GM19468 (cell line): ENCODE measurements around the gene RFX5.

ENCODE experiments used
- ATAC-seq: cut with Tn5 transposase; IDR thresholded peaks from one replicate; pipeline ENCODE4 v1.9.1; 2021; ENCODE audit warnings: mild to moderate bottlenecking, moderate library complexity, moderate number of reproducible peaks; ENCODE audit not compliant: unreplicated experiment; ENCODE audit errors: extremely low read depth

The RFX5 gene

DNA sequence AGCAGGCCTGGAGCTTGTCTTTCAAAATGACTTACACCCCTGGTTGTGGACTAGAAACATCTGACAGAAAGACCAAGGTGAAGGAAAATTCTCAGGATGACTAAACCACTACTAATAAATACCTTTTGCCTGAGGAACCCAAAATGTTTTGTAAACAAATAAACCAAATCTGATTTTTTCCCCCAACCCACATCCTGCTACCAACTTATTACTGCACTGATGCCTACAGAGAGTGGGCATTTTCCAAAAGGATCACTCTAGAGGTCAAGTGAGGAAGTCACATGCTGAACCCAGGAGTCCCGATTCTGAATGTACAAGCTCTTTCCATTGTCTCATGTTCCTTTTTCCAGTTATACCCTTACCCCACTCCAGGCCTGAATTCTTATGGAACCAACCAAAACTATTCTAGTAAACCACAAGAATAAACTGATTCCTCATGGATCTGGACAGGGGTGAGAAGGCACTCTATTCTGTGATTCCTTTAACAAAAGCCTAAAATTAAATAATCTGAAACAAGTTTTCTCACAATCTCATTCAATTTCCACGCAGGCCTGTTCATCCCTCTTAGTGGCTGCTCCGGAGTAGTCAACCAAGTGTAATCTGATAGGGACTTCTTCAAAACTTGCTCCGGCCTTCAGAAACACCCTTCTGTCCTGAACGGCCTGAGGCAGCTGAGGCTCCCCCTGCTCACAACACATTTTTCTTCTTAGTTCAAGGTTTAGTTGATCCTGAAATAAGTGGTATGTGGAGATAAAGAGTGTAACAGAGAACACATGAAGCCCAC is 21.2 kb downstream of the RFX5 start:
- no peak for ATAC-seq

DNA sequence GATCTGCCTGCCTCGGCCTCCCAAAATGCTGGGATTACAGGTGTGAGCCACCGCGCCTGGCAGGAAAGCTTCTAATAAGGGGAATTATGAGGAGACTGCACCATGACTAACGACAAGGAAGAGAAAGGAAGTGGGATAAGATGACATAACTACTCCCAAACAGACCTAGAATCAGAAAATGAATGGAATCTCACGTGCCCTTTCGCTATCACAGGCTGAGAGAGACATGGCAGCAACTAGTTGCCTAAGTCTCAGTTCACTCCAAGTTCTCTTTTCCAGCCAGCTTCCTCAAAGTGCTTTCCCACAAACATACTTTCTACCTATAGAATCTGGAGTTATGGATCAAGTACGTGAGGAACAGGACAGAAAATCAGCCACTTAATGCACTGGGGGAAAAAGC is 21.8 kb downstream of the RFX5 start:
- ATAC-seq: no peak

DNA sequence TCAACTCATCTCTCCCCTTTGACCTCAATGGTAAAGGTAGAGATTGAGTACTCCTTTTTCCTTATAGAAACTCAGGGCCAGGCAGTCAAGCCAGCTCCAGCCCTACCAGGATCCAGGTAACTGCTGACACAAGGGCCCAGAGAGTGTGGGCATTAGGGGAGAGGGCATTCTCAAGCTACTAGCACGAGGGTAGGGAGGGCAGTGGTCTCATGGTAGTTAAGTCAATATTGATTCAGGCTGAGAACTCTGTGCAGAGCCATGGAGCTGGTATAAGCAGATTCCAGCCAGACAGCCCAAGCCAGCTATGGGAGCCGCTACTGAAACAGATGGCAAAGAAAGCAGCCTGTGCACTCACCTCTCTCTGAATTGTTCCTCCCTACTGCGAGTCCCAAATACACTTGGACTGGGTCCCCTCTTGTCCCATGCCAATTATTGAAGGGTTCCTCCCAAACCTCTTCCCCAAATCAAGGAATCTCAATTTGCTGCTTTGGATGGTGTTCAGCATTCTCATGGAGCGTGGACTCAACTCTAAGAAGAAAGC is 22.6 kb downstream of the RFX5 start:
- no peak for ATAC-seq

DNA sequence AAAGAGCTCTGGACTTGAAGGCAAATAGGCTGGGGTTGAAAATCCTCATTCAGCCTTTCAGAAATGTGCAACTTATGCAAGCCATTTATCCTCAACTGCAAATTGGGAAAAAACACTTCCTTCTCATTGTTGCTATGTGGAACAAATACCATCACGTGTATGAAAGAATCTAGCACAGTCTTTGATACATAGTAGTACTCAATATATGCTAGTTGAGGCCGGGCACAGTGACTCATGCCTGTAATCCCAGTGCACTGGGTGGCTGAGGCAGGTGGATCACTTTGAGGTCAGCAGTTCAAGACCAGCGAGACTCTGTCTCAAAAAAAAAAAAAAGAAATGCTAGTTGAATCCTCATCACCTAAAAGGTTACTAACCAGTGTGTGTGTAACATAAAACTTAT is 28.1 kb downstream of the RFX5 start:
- no peak for ATAC-seq

DNA sequence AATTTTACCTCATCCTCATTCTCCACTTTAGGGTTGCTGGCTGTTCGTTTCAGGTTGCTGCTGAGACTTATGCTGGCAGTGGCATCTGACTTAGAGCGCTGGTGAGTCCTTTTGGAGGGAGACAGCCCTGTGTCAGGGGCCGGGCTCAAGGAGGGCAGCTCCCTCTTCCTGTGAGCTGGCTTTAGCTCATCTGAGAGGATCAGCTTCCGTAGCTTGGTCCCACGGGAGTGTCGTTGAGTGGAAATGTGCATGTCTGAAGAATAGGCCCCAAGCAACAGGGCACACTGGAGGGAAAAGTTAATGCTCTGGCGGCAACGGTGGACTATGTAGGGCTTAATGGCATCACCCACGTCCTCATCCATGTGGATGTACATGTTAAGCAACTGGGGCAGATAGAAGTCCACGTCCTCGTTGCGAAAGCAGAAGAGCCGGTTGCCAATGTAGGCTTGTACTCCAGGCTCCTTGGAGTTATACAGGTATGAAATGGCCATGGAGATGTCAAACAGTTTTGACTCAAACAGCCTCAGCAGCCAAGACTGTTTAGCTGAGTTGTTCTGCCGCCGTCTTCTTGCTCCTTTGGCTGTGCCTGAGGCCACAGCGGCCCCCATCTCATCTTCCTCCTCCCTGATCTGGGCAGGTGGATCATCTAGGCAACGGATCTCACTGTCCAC is 31.4 kb downstream of the RFX5 start:
- no peak for ATAC-seq

DNA sequence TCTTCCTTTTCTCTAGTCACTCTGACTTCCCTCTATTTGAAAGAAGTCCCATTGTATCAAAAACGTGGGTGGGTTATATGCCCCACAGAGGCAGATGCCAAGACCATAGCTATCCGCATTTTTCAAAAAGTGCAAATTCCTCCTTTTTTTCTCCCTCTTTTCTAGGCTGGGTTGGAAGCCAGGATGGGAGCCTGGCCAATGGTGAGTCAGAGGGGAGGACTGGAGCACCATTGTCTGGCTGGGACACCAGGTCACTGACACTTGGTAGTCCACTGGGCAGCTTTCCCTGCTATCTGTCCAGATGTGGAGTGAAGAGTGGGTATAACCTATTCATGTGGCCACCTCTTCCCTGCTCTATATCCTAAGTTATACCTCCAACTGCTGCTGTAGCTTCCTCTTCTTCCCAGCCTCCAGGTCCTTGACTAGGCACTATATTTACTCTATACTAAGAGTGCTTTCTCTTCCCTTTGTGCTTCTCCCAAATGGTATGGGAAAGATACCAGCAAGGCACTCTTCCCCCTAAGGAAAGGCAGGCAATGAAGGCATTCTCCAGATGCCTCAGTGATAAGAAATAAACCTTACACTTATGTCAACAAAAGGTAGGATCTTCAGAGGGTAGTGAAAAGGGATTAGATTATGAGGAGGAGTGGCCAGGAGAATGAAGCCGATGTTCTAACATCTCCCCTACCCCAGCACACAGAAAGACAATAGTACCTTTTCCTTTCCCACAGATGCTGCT is 32.7 kb downstream of the RFX5 start:
- ATAC-seq: no peak

DNA sequence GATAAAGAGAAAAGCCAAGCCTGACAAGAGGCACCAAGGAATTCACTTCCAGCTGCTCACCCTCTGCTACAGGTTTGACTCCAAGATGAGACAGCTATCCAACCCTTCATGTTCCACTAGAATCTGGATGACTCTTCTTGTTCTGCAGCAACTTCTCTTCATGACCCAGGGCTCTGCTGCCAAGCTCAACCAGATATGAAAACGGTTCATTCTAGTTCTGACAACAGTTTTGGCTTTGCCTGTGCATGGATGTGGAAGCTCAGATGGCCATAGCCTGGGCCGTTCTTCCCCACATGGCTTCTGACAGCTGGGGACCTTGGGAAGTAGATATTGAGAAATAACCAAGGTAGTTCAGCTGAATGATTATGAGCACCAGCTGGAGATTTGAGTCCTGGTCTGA is 33.6 kb downstream of the RFX5 start:
- no peak for ATAC-seq

DNA sequence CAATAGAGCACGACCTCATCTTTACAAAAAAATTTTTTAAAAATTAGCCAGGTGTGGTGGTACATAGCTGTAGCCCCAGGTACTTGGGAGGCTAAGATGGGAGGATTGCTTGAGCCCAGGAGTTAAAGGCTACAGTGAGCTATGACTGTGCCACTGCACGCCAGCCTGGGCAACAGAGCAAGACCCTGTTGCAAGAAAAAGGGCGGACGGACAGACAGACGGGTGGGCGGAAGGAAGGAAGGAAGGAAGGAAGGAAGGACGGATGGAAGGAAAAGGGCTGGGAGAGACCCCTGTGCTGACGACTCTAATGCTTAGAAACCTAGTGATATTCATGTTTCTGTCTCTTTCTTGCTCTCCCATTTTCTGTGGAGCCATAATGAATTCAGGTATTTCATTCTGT is 34.2 kb downstream of the RFX5 start:
- no peak for ATAC-seq

DNA sequence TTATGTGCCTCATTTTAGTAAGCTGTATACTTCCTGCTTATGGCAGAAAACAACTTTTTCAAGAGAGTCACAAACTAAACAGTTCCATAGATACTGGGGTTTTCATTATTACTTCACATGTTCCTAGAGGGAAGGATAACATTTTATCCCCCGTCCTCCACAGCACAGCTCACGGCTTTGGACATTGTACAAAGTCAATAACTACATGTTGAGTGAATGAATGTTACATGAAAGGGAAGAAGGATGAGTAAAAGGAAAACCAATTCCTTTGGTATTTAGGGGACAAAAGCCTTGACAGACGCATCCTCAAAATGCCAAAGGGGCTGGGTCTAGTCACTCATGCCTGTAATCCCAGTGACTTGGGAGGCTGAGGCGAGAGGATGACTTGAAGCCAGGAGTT is 34.6 kb downstream of the RFX5 start:
- no peak for ATAC-seq

DNA sequence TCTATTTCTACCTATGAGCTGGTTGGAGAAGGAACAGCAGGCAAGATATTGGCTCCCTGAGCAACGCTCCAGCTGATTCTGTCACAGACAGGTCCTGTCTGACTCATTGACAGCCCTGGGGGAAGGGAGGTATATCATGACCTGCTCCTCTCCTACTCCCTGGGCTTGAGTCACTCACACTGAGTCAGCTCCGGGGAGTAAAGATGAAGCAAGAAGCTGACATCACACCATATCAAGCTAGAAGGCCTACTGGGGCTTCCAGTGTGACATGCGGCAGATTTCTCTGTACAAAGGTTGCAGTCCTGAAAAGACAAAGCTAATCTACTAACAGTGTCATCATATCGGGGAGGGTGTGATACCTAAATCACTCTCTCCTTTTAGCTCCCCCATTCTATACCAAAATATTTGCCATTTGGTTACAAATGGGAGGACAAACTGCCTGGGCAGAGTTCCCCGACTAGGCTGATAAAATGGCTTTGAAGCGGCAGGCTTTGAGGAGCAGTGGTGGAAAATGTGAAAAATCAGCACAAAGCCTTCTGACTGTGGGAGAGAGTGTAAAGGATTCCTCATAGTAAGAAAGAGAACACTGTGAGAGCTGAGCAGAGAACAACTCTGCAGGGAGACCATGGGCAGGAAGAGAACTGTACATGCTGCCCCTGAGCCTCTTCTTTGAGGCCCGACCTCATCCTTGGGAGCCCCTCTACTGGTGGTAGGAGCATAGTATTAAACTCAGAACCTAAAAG is 35.3 kb downstream of the RFX5 start:
- no peak for ATAC-seq

DNA sequence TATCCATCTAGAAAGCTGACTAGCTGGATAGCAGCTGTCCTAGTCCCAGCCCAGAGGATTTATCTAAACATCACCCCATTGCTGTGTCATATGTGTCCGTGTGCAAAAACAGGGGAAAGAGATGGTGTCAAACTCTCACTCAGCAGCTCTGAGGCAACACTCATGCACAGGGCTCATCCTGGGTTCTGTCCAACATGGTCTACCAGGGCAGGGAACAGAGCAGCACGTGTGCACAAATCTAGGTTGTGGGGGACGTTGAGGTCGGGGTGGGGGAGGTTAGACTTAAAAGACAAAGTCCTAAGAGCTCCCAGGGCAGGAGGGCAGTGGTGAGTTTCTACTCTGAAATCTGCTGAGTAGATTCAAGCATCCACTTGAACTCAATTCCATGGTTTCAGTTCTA is 36.0 kb downstream of the RFX5 start:
- ATAC-seq: no peak

DNA sequence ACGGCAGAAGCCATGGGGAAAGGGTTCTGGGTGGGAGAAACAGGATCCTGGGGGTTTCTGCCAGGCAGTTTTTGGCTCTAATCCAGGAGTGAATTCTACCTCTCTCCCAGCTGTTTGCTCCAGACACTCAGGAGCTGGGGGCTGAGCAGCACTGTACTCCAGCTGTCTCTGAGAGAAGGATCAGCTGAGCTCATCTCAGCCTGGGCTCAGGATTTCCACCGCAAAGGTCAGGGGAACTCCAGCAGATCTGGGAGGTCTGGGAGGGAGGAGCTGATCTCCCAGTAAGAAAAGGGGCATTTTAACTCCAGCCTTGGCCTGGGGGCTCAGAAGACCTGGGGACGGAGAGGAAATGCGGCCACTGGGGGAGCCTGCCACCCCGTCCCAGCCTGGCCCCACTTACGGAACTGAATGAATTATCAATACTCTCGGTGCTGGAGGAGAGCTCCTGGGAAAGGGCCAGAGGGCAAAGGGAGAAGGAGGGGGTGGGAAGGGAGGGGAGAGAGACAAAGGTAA is 37.2 kb downstream of the RFX5 start:
- no peak for ATAC-seq

DNA sequence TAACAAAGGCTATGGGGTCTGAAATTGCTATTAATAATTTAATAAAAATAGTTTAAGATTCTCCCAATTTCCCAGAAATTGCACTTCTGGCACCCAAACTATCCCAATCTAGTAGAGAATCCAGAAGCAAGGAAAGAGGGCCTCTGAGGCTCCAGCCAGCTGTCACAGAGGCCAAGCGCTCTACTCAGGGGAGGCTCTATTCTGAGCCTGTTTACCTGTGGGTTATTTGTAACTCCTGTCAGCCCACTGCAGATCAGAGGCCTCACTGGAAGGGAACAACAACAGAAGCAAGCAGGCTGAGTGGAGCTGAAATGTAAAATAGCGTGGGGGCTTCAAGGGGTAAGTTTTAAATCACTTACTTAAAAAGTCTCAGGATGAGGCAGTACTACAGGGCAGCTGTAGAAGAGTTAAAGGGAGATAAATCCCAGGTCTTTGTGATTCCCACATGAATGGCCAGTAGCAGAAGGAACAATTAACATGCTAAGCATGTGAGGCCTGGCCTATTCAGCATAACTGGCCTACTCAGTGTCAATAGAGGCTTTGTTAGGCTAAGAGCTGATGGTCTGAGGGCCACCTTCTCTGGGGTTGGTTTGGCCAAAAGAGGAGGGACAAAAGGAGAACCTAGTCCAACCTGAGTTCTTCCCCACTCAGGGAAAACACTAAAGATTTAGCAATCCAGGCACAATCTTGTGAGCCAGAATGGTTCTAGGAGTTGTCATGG is 52.1 kb downstream of the RFX5 start:
- no peak for ATAC-seq

DNA sequence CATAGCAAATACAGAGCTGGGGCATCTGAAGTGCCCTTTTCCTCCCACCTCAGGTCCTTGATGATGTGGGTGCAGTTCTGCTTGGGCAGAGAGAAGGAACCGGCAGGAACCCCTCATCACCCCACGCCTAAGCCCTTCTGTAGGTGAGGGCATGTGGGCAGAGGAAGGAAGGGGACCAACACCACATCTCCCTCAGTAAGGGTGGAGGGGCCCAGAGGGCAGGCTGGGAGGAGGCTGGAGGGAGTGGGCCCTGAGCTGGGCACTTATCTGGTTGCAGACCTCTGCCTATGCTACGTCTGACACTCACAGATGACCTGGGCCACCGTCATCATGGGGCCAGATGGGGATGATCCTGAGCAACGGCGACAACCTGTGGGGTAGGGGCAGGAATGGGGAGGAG is 54.0 kb downstream of the RFX5 start:
- ATAC-seq: no peak

DNA sequence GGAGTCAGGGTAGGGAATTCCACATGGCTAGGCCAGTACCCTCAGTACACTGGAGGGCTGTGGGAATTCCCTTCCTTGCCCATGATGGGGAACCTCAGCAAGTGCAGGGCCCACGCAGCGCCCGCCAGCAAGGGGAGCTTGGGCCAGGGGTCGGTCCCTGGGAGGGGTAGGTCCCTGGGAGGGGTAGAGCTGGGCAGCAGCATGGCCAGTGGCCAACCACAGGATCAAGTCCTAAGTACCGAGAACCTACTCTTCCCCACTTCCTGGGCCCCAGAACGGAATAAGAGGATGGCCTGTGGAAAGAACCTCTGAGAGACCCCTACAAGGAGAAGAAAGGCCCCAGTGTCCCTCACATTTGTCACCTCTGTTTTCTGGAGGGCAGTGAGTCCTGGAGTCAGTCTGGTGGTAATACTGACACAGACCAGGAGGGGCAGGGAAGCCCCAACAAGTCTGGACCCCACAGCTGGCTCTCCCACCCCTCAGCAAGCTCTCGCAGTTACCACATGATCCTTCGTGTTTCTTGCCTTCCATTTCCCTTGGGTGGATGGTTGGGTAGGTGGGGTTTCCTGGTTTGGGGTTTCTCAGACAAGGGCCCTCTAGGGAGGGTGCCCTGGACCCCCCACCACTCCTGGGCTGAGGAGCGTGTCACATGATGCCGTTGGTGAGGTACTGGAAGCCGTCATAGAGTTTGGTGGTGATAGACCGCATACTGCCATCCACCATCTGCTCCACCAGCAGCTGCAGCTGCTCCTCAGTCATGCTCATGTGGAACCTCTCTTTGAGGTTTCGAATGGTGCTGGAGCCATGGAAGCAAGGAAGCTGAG is 54.6 kb downstream of the RFX5 start:
- ATAC-seq: no peak

DNA sequence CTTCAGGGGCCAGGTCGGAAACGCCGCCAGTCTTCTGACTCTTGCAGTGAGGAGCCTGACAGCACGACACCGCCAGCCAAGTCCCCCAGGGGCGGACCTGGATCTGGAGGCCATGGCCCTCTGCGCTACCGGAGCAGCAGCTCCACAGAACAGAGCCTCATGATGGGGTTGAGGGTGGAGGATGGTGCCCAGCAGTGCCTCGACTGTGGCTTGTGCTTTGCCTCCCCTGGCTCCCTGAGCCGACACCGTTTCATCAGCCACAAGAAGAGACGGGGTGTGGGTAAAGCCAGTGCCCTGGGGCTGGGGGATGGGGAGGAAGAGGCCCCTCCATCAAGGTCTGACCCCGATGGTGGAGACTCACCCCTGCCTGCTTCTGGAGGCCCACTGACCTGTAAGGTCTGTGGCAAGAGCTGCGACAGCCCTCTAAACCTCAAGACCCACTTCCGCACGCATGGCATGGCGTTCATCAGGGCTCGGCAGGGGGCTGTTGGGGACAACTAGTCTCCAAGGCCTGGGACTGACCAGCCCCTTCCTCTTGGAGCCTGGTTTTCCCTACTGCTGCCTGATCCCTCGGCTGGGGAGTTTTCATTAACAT is 56.2 kb downstream of the RFX5 start:
- ATAC-seq: no peak
